BJ (cell line): ENCODE data around the gene TMEM94. TPM values are rescaled to one million over a fixed set of nuclear protein-coding genes. Genes with fewer than 3 reads are reported as not detected.

Experiments used
- CTCF ChIA-PET: fragments of 350-600 bp; formaldehyde crosslinking; extraction: SDS; loops from one replicate; lab custom pipeline; 2021; ENCODE audit warnings: antibody characterized with exemption, inconsistent platforms; lab: Yijun Ruan, JAX
- POLR2A ChIA-PET: fragments of 300-600 bp; sonication (Branson Sonifier 250); formaldehyde crosslinking; extraction: SDS; loops from one replicate; lab custom pipeline; 2021; ENCODE audit warnings: antibody characterized with exemption; lab: Charles Lee
- DNase-seq: peaks from one replicate; pipeline ENCODE4 v3.0.0-alpha.2; 2011; ENCODE audit warnings: low read depth
- H3K27me3 ChIP-seq: 2 replicates; pipeline ENCODE4 v1.6.0; 2011; ENCODE audit warnings: low read length; ENCODE audit not compliant: control insufficient read depth, insufficient read depth
- H3K36me3 ChIP-seq: 2 replicates; pipeline ENCODE4 v1.5.1; 2011; ENCODE audit warnings: low read length; ENCODE audit not compliant: control insufficient read depth, insufficient read depth
- H3K4me3 ChIP-seq: 2 replicates; pipeline ENCODE4 v1.5.1; 2011; ENCODE audit warnings: low read depth, mild to moderate bottlenecking, control low read depth, low read length
- polyA plus RNA-seq: library from polyadenylated mRNA; depleted of rRNA; stranded (reverse); fragments of >200 nt; gene quantifications from 2 replicates; pipeline ENCODE4 v1.2.3, GENCODE V29; 2011
- TF ChIP-seq, protein P1 (sequence below): IDR thresholded peaks from 2 replicates; pipeline ENCODE4 v1.5.1; 2011; ENCODE audit warnings: low read depth, mild to moderate bottlenecking, control low read depth, inconsistent platforms, low read length, moderate library complexity; ENCODE audit not compliant: insufficient read depth

TMEM94 gene
- polyA plus RNA-seq, 1 experiment, result 35.5 TPM

DNA sequence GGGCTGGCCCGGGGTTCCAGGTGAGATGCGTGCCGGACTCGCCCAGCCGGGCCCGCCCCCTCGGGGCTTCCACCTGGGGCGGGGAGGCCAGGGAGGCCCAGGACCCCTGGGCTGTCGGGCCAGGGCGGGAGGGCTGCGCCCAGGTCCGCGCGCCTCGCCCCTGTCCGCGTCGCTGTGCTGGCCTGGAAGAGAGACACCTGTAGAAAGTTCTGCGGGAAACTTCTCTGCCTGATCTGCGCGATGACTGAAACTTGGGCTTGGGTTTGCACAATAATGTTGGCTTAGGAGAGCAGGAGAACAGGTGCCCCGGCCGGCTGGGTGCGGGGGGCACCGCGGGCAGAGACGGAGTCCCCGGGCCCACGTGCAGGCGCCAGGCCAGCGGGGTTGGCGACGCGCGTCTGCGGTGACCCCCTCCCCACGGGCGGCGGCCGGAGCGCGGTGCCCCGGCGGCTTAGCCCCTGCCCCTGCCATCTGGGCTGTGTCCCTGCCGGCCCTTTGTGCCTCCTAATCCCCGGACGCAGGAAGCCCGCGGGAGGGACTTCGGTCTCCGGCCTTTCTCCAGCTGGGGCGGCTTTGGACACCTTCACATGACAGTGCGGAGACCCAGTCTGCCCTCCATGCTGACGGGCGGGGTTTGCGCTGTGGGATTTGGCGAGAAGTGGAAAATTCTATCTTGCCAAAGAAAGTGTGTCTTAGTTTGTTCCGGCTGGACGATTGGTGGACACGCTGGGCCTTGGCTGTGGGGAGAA, 69.5 kb downstream of the TMEM94 start:
- H3K4me3 ChIP-seq, result peak overlapping the region; percentile 51
- peaks cover 3% of the 10 kb centered on the region; the same call in 1 of the 2 replicates for H3K27me3 ChIP-seq
- POLR2A ChIA-PET, result no interaction called here
- DNase-seq, result no peak
- H3K36me3 ChIP-seq, result no peaks in the 10 kb centered on the region
- TF ChIP-seq, protein P1, sequence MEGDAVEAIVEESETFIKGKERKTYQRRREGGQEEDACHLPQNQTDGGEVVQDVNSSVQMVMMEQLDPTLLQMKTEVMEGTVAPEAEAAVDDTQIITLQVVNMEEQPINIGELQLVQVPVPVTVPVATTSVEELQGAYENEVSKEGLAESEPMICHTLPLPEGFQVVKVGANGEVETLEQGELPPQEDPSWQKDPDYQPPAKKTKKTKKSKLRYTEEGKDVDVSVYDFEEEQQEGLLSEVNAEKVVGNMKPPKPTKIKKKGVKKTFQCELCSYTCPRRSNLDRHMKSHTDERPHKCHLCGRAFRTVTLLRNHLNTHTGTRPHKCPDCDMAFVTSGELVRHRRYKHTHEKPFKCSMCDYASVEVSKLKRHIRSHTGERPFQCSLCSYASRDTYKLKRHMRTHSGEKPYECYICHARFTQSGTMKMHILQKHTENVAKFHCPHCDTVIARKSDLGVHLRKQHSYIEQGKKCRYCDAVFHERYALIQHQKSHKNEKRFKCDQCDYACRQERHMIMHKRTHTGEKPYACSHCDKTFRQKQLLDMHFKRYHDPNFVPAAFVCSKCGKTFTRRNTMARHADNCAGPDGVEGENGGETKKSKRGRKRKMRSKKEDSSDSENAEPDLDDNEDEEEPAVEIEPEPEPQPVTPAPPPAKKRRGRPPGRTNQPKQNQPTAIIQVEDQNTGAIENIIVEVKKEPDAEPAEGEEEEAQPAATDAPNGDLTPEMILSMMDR, result no peak
- CTCF ChIA-PET, result interaction anchor here (0.6 to 1.0 kb wide), 2 partner anchors 10 to 99 kb away, joined by 3 to 8 read pairs; partner anchors contain the start of gene TSEN54

DNA sequence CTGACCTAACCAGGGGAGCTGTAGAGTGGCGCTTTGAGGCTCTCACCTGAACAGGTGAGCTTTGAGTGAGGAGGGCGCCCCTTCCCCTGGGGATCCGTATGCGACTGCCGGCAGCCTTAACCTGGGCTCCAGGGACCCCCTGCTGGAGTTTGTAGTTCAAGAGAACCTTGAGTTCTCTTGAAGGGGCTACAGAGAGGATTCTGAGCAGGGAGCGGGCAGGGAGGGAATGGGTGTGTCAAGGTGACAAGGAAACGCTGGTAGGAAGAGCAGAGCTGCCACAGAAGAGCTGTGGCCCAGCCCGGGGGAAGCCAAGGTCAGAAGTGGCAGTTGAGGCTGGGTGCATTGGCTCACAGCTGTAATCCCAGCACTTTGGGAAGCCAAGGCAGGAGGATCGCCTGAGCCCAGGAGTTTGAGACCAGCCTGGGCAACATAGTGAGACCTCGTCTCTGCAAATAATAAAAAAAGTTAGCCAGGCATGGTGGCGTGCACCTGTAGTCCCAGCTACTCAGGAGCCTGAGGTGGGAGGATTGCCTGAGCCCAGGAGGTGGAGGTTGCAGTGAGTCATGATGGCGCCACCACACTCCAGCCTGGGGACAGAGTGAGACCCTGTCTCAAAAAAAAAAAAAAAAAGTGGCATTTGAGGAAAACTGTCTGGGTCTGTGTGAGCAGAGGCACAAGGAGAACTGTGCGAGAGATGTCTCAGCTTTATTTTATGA, 70.3 kb downstream of the TMEM94 start:
- POLR2A ChIA-PET, result no interaction called here
- Histone ChIP-seq H3K36me3 (no peaks in the 10 kb centered on the region), H3K27me3 (peaks cover 3% of the 10 kb centered on the region; the same call in 1 of the 2 replicates), H3K4me3 (no peak overlapping the region)
- CTCF ChIA-PET, result interaction anchor here (0.9 to 1.0 kb wide), 3 partner anchors 10 to 106 kb away, joined by 3 to 4 read pairs (median 3); partner anchors contain the start of genes SMIM5 and TSEN54
- TF ChIP-seq, protein P1, result no peak
- no peak for DNase-seq

DNA sequence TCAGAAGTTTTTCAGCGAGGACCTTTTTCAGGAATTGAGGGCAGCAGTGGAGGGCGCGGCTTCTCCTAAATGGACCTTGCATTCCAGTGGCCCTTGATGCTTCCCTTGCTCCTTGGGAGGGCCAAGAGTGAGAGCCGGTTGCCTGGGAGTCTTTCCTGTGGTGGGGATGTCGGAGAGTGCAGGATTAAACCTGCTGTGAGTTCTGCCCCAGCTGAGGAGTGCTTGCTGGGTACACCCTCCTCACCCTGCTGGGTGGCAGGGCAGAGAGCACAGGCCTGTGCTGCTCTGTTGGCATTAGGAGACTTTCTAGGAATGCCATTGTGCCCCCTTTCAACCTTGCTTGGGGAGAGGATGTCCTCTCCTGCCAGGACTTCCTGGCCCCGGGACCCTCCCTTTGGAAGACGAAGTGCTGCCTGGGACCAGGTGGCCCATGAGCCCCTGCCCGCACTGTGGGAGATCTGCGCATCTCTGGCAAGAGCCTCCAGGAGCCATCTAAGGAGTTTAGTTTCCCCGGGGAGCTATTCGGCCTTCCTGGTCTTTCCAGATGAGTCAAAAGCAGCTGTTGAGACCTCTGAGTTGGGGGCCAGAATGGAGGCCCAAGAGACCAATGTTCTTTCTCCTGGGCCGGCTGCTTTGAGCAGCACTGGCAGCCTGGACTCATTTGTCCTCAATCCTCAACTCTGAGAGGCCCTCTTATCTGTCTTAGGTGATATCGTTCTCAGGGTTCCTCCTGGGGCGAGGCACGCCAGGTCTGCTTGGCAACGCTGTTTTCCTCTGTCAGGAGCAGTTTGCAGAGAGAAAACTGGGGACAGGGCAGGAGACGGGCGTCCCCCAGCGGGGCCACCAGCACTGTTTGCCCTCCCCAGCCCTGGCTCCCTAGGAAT, 74.6 kb downstream of the TMEM94 start:
- Histone ChIP-seq H3K27me3 (peaks cover 9% of the 10 kb centered on the region), H3K4me3 (no peak overlapping the region), H3K36me3 (no peaks in the 10 kb centered on the region)
- POLR2A ChIA-PET, result no interaction called here
- TF ChIP-seq, protein P1, result no peak
- CTCF ChIA-PET, result interaction anchor here (1.3 kb wide), 1 partner anchor 15 kb away, joined by 4 read pairs; the partner anchor contains the start of gene TSEN54
- no peak for DNase-seq

DNA sequence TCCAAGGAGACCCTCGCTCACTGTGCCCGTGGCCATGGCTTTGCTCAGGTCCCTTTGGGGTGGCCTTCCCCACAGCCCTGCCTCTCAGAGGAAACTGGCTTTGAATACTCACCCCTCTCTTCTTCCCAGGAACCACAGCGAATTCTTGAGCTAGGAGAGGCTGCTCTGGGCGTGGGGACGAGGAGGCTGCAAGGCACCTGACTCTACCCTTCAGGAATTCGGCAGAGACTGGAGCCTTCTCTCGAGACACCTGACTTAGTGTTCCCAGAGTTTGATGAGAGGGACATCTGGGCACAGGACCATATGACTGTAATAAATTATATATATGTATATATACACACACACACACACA, 75.3 kb downstream of the TMEM94 start:
- no peak for DNase-seq
- POLR2A ChIA-PET, result no interaction called here
- TF ChIP-seq, protein P1, result no peak

More for the DNA sequence above, 75.3 kb downstream of the TMEM94 start:
- Histone ChIP-seq H3K4me3 (no peak overlapping the region), H3K36me3 (no peaks in the 10 kb centered on the region), H3K27me3 (peaks cover 6% of the 10 kb centered on the region)
- CTCF ChIA-PET, result interaction anchor here (1.3 kb wide), 1 partner anchor 15 kb away, joined by 4 read pairs; the partner anchor contains the start of gene TSEN54
